GM21390 (cell line): ENCODE data around the gene NNT.
"Not testable (repeated sequence)": the region's sequence is repeated elsewhere in the genome, so short reads cannot be mapped to it uniquely, and the experiment has no call there.

Experiments used
- ATAC-seq: cut with Tn5 transposase; IDR thresholded peaks from one replicate; pipeline ENCODE4 v1.9.1; 2021; ENCODE audit not compliant: unreplicated experiment

Gene NNT

GRCh38 chr5:43702293-43702692 is 99.3 kb downstream of the NNT start:
- no peak for ATAC-seq

- ATAC-seq, result no peak
Measured at GRCh38 chr5:43702815-43703214, 99.8 kb downstream of the NNT start.

- ATAC-seq, result no peak
Measured at GRCh38 chr5:43704243-43704642, 101.3 kb downstream of the NNT start.

- not testable (repeated sequence) for ATAC-seq
Measured at GRCh38 chr5:43706576-43706975, 103.6 kb downstream of the NNT start.

- ATAC-seq, result no peak
Measured at GRCh38 chr5:43711496-43711895, 108.5 kb downstream of the NNT start.

- no peak for ATAC-seq
Measured at GRCh38 chr5:43712081-43712480, 109.1 kb downstream of the NNT start.

GRCh38 chr5:43719783-43720182 is 116.8 kb downstream of the NNT start:
- ATAC-seq, result not testable (repeated sequence)

GRCh38 chr5:43728581-43728980 is 125.6 kb downstream of the NNT start:
- no peak for ATAC-seq

- ATAC-seq, result no peak
Measured at GRCh38 chr5:43729846-43730478, 127.0 kb downstream of the NNT start.

GRCh38 chr5:43730832-43731342 is 127.9 kb downstream of the NNT start:
- no peak for ATAC-seq

GRCh38 chr5:43731573-43731972 is 128.6 kb downstream of the NNT start:
- ATAC-seq, result no peak

GRCh38 chr5:43745923-43746548 is 143.1 kb downstream of the NNT start:
- ATAC-seq, result not testable (repeated sequence)

GRCh38 chr5:43750809-43751208 is 147.8 kb downstream of the NNT start:
- no peak for ATAC-seq

GRCh38 chr5:43753069-43753468 is 150.1 kb downstream of the NNT start:
- ATAC-seq, result no peak
